Natural killer cell (primary cell): Measurements from ENCODE around the gene HIVEP3. TPM values are rescaled to one million over a fixed set of nuclear protein-coding genes. Genes with fewer than 3 reads are reported as not detected.

Experiments
- ATAC-seq, 3 donors: fragments of 150-1000 bp in 2 of 3; fragments of 200-7000 bp in 1 of 3; cut with Tn5 transposase; 1 replicate in 1 of 3; 2 replicates in 2 of 3; pipeline ENCODE4 v1.10.0; 2021; ENCODE audit warnings: mild to moderate bottlenecking in 2 of 3, moderate library complexity in 2 of 3
- DNase-seq, 2 donors: peaks; one replicate each; pipeline versions ENCODE4 v3.0.0 to v3.0.0-alpha.2; 2013 to 2021; ENCODE audit warnings: mixed read lengths in 1 of 2
- H3K27ac ChIP-seq: one replicate; pipeline ENCODE4 v1.5.1; 2013; ENCODE audit warnings: mild to moderate bottlenecking, low read length
- H3K27me3 ChIP-seq: one replicate; pipeline ENCODE4 v1.6.1; 2013; ENCODE audit warnings: low read length; ENCODE audit not compliant: control insufficient read depth, insufficient read depth
- H3K36me3 ChIP-seq: one replicate; pipeline ENCODE4 v1.6.1; 2013; ENCODE audit warnings: low read length; ENCODE audit not compliant: control insufficient read depth, insufficient read depth
- H3K4me1 ChIP-seq: one replicate; pipeline ENCODE4 v1.6.1; 2013; ENCODE audit warnings: low read length; ENCODE audit not compliant: control insufficient read depth, insufficient read depth
- H3K4me3 ChIP-seq: one replicate; pipeline ENCODE4 v1.5.1; 2013; ENCODE audit warnings: low read length
- H3K9me3 ChIP-seq: one replicate; pipeline ENCODE4 v1.6.1; 2013; ENCODE audit warnings: low read length; ENCODE audit not compliant: control insufficient read depth, insufficient read depth
- H3K27ac Mint-ChIP-seq, 2 donors: one replicate each; pipeline ENCODE4 v1.8.0; 2022; ENCODE audit warnings: mild to moderate bottlenecking in 2 of 2, mixed read lengths in 2 of 2, moderate library complexity in 1 of 2
- H3K27me3 Mint-ChIP-seq, 2 donors: one replicate each; pipeline ENCODE4 v1.8.0; 2022; ENCODE audit warnings: low read depth in 2 of 2, mixed read lengths in 2 of 2
- H3K36me3 Mint-ChIP-seq: one replicate; pipeline ENCODE4 v1.8.0; 2022; ENCODE audit warnings: mixed read lengths
- H3K4me1 Mint-ChIP-seq, 2 donors: one replicate each; pipeline ENCODE4 v1.8.0; 2022; ENCODE audit warnings: mixed read lengths in 2 of 2
- H3K4me3 Mint-ChIP-seq: one replicate; pipeline ENCODE4 v1.8.0; 2022; ENCODE audit warnings: mild to moderate bottlenecking, moderate library complexity, mixed read lengths
- H3K9me3 Mint-ChIP-seq, 2 donors: one replicate each; pipeline ENCODE4 v1.8.0; 2022; ENCODE audit warnings: mixed read lengths in 2 of 2
- CTCF ChIP-seq: fragments of 200-600 bp; IDR thresholded peaks from one replicate; pipeline ENCODE4 v1.8.0; 2022; ENCODE audit warnings: antibody characterized with exemption
- WGBS: methylation state at CpG from one replicate; pipeline ENCODE4 v1.1.7; 2013; ENCODE audit warnings: missing lambda C conversion rate; ENCODE audit not compliant: insufficient coverage; 5-methylcytosine and 5-hydroxymethylcytosine counted together
- intact Hi-C: fragments of 100-400 bp; cut with micrococcal nuclease; formaldehyde crosslinking; loops from one replicate; pipeline ENCODE4 v1.14.2; 2022
- total RNA-seq, 4 donors: library from RNA; stranded (reverse); fragments of 120-200 nt in 1 of 4; gene quantifications; one replicate each; pipeline versions ENCODE4 v1.2.3 to v1.2.4, GENCODE V29; 2013 to 2022

HIVEP3 gene
- total RNA-seq, 3 donors from 2014 or later (not counting 1 experiment from before 2014, with no cell fraction given), result 26.2 to 35.2 (median 29.8) TPM

- 50% methylated on average over 2 of the region's 2 CpGs for WGBS
- Mint-ChIP-seq H3K27me3 (no peaks in the 10 kb centered on the region), H3K36me3 (no peaks in the 10 kb centered on the region), H3K4me3 (no peak overlapping the region), H3K27ac (no peak overlapping the region), H3K9me3 (no peaks in the 10 kb centered on the region), H3K4me1 (peaks cover 50 to 61% of the 10 kb centered on the region in 2 donors)
- Histone ChIP-seq H3K9me3 (no peaks in the 10 kb centered on the region), H3K4me3 (no peak overlapping the region), H3K36me3 (no peaks in the 10 kb centered on the region), H3K27me3 (no peaks in the 10 kb centered on the region), H3K27ac (no peak overlapping the region), H3K4me1 (peaks cover 38% of the 10 kb centered on the region)
- no peak for TF ChIP-seq CTCF
- DNase-seq (no peak), ATAC-seq (no peak)
- intact Hi-C loops, result no loop called here
Measured at GRCh38 chr1:41745022-41745421, 173.7 kb downstream of the HIVEP3 start.

- TF ChIP-seq CTCF, result no peak
- 100% methylated on average over 1 of the region's 3 CpGs for WGBS
- intact Hi-C loops, result loop anchor here (5.0 kb wide), 1 partner anchor 341 kb away; no protein-coding TSS in a partner anchor
- DNase-seq (no peak), ATAC-seq (no peak)
- peaks cover 52 to 62% of the 10 kb centered on the region in 2 donors for H3K4me1 Mint-ChIP-seq
- no peaks in the 10 kb centered on the region for H3K27me3 Mint-ChIP-seq
- Histone ChIP-seq H3K4me3 (no peak overlapping the region), H3K4me1 (peaks cover 39% of the 10 kb centered on the region), H3K36me3 (no peaks in the 10 kb centered on the region), H3K27me3 (no peaks in the 10 kb centered on the region), H3K9me3 (no peaks in the 10 kb centered on the region), H3K27ac (no peak overlapping the region)
- H3K9me3 Mint-ChIP-seq, result no peaks in the 10 kb centered on the region
- no peaks in the 10 kb centered on the region for H3K36me3 Mint-ChIP-seq
- no peak overlapping the region for H3K27ac Mint-ChIP-seq
- no peak overlapping the region for H3K4me3 Mint-ChIP-seq
Measured at GRCh38 chr1:41743366-41743765, 175.4 kb downstream of the HIVEP3 start.

DNA sequence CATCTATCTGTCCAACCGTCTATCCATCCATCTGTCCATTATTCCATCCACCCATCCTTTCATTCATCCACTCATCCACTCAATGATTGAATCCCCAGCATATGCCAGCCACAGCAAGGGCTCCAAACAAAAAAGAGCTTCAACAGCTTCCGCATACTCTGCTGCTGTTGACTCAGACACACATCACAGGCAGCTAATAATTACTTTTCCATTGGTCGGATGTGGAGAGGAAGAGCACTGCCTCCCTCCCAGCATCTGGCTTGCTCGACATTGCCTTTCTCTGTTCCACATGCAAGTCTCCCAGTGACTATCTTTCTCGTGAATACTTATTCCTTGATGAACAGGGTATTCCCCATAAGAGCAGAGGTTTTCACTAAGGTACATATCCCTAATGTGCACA is 176.5 kb downstream of the HIVEP3 start:
- Histone ChIP-seq H3K27me3 (no peaks in the 10 kb centered on the region), H3K27ac (no peak overlapping the region), H3K9me3 (no peaks in the 10 kb centered on the region), H3K36me3 (no peaks in the 10 kb centered on the region), H3K4me3 (no peak overlapping the region), H3K4me1 (peaks cover 47% of the 10 kb centered on the region)
- ATAC-seq (no peak), DNase-seq (no peak)
- intact Hi-C loops, result loop anchor here (5.0 kb wide), 1 partner anchor 340 kb away; no protein-coding TSS in a partner anchor
- Mint-ChIP-seq H3K4me1 (peaks cover 52 to 71% of the 10 kb centered on the region in 2 donors), H3K9me3 (no peaks in the 10 kb centered on the region), H3K36me3 (no peaks in the 10 kb centered on the region), H3K4me3 (no peak overlapping the region), H3K27me3 (no peaks in the 10 kb centered on the region), H3K27ac (peak overlapping the region; percentile 8 to 33)
- WGBS, result 97% methylated on average over 5 of the region's 5 CpGs
- TF ChIP-seq CTCF, result no peak

- TF ChIP-seq CTCF, result no peak
- peak overlapping the region; percentile 92 to 97 for H3K27ac Mint-ChIP-seq
- H3K4me1 ChIP-seq, result peaks cover 46% of the 10 kb centered on the region
- ATAC-seq, result no peak
- H3K36me3 Mint-ChIP-seq, result no peaks in the 10 kb centered on the region
- no peaks in the 10 kb centered on the region for H3K36me3 ChIP-seq
- 59% methylated on average over 5 of the region's 7 CpGs for WGBS
- no peak for DNase-seq
- no peaks in the 10 kb centered on the region for H3K27me3 ChIP-seq
- no peaks in the 10 kb centered on the region for H3K9me3 Mint-ChIP-seq
- H3K4me3 ChIP-seq, result no peak overlapping the region
- H3K4me1 Mint-ChIP-seq, result peaks cover 45 to 71% of the 10 kb centered on the region in 2 donors
- peak overlapping the region; percentile 65 for H3K27ac ChIP-seq
- H3K4me3 Mint-ChIP-seq, result no peak overlapping the region
- intact Hi-C loops, result loop anchor here (5.0 kb wide), 1 partner anchor 339 kb away; no protein-coding TSS in a partner anchor
- H3K9me3 ChIP-seq, result no peaks in the 10 kb centered on the region
- no peaks in the 10 kb centered on the region for H3K27me3 Mint-ChIP-seq
Measured at GRCh38 chr1:41741244-41741643, 177.5 kb downstream of the HIVEP3 start.
